Endothelial cell (in vitro differentiated cells): ENCODE data around the gene KCTD1. TPM values are rescaled to one million over a fixed set of nuclear protein-coding genes. Genes with fewer than 3 reads are reported as not detected.

Source experiments
- DNase-seq: peaks from one replicate; pipeline ENCODE4 v3.0.0; 2021; ENCODE audit warnings: low spot score
- H3K27ac Mint-ChIP-seq: one replicate; pipeline ENCODE4 v1.8.0; 2021; ENCODE audit warnings: mixed read lengths, inconsistent platforms; ENCODE audit not compliant: unreplicated experiment
- H3K27me3 Mint-ChIP-seq: one replicate; pipeline ENCODE4 v1.8.0; 2021; ENCODE audit warnings: mild to moderate bottlenecking, moderate library complexity, mixed read lengths, inconsistent platforms; ENCODE audit not compliant: unreplicated experiment
- H3K36me3 Mint-ChIP-seq: one replicate; pipeline ENCODE4 v1.8.0; 2021; ENCODE audit warnings: mild to moderate bottlenecking, low read depth, mixed read lengths, inconsistent platforms; ENCODE audit not compliant: unreplicated experiment
- H3K4me1 Mint-ChIP-seq: one replicate; pipeline ENCODE4 v1.8.0; 2021; ENCODE audit warnings: mild to moderate bottlenecking, mixed read lengths, inconsistent platforms; ENCODE audit not compliant: unreplicated experiment
- H3K4me3 Mint-ChIP-seq: one replicate; pipeline ENCODE4 v1.8.0; 2021; ENCODE audit warnings: mild to moderate bottlenecking, mixed read lengths, inconsistent platforms; ENCODE audit not compliant: unreplicated experiment
- H3K9me3 Mint-ChIP-seq: one replicate; pipeline ENCODE4 v1.8.0; 2021; ENCODE audit warnings: mixed read lengths, inconsistent platforms; ENCODE audit not compliant: unreplicated experiment
- total RNA-seq: library from RNA; stranded (reverse); fragmentation: NEBNext Ultra II Directional; extraction: Animal tissue kit (Norgen Biotek cat#: 25700); gene quantifications from one replicate; pipeline ENCODE4 v1.2.1, GENCODE V29; 2021; ENCODE audit not compliant: unreplicated experiment
- TF ChIP-seq, protein P1 (sequence below): fragments of 200-600 bp; sonication (generic); IDR thresholded peaks from one replicate; pipeline ENCODE4 v1.5.0; 2021; ENCODE audit warnings: antibody characterized with exemption; ENCODE audit not compliant: unreplicated experiment

The KCTD1 gene
- total RNA-seq, 1 donor from 2014 or later = 10.6 TPM

- no peak for DNase-seq
- Mint-ChIP-seq H3K27ac (no peak overlapping the region), H3K27me3 (no peaks in the 10 kb centered on the region), H3K4me1 (no peaks in the 10 kb centered on the region), H3K36me3 (no peaks in the 10 kb centered on the region), H3K4me3 (no peak overlapping the region), H3K9me3 (no peaks in the 10 kb centered on the region)
- TF ChIP-seq, protein P1, sequence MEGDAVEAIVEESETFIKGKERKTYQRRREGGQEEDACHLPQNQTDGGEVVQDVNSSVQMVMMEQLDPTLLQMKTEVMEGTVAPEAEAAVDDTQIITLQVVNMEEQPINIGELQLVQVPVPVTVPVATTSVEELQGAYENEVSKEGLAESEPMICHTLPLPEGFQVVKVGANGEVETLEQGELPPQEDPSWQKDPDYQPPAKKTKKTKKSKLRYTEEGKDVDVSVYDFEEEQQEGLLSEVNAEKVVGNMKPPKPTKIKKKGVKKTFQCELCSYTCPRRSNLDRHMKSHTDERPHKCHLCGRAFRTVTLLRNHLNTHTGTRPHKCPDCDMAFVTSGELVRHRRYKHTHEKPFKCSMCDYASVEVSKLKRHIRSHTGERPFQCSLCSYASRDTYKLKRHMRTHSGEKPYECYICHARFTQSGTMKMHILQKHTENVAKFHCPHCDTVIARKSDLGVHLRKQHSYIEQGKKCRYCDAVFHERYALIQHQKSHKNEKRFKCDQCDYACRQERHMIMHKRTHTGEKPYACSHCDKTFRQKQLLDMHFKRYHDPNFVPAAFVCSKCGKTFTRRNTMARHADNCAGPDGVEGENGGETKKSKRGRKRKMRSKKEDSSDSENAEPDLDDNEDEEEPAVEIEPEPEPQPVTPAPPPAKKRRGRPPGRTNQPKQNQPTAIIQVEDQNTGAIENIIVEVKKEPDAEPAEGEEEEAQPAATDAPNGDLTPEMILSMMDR = no peak
Observed at GRCh38 chr18:26488417-26489009, 59.8 kb downstream of the KCTD1 start.

- no peaks in the 10 kb centered on the region for H3K27me3 Mint-ChIP-seq
- TF ChIP-seq, protein P1 = no peak
- H3K4me3 Mint-ChIP-seq = no peak overlapping the region
- H3K36me3 Mint-ChIP-seq = no peaks in the 10 kb centered on the region
- DNase-seq = no peak
- no peak overlapping the region for H3K27ac Mint-ChIP-seq
- no peaks in the 10 kb centered on the region for H3K9me3 Mint-ChIP-seq
- H3K4me1 Mint-ChIP-seq = no peaks in the 10 kb centered on the region
Observed at GRCh38 chr18:26487437-26487836, 60.9 kb downstream of the KCTD1 start.

DNA sequence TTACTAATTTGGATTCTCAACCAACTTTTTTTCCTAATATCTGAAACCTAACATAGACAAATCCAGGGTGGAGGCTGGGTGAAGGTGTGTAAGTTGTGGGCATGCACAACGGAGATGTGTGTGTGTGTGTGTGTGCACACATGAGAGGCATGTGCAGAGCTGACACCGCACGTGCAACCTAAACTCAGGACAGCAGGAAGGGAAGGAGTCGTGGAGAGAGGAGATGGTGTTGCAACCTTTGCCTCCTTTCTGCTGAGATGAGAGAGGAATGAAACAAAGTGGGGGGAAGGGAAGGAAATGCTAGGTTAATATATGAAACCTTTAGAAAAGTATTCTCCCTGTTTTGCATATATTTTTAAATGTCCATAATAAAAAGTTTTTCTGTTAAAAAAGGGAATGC is 64.7 kb downstream of the KCTD1 start:
- no peaks in the 10 kb centered on the region for H3K4me1 Mint-ChIP-seq
- peaks cover 1% of the 10 kb centered on the region for H3K27me3 Mint-ChIP-seq
- DNase-seq = no peak
- no peaks in the 10 kb centered on the region for H3K9me3 Mint-ChIP-seq
- TF ChIP-seq, protein P1 = no peak
- H3K36me3 Mint-ChIP-seq = no peaks in the 10 kb centered on the region
- no peak overlapping the region for H3K4me3 Mint-ChIP-seq
- H3K27ac Mint-ChIP-seq = no peak overlapping the region

DNA sequence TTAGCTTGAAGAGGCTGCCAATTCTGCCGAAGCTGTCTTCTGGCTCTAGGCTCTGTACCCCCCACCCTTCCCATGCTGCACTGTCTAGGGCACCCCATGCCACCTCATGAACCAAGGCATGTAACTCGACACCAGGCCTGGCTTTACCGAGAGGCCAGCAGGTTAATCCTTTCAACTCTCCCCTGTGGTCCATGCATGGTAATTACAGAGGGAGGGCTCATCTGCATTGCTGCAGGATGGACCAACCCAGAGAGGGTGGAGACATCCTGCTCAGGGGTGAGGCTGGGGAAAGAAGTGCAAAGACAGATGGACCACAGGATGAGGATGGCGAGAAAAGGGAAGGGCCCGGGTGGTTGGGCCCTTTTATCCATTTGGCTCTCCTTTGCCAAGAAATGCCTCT is 65.8 kb downstream of the KCTD1 start:
- DNase-seq = no peak
- Mint-ChIP-seq H3K27me3 (peaks cover 1% of the 10 kb centered on the region), H3K9me3 (no peaks in the 10 kb centered on the region), H3K4me3 (no peak overlapping the region), H3K4me1 (no peaks in the 10 kb centered on the region), H3K27ac (no peak overlapping the region), H3K36me3 (no peaks in the 10 kb centered on the region)
- TF ChIP-seq, protein P1 = no peak

DNA sequence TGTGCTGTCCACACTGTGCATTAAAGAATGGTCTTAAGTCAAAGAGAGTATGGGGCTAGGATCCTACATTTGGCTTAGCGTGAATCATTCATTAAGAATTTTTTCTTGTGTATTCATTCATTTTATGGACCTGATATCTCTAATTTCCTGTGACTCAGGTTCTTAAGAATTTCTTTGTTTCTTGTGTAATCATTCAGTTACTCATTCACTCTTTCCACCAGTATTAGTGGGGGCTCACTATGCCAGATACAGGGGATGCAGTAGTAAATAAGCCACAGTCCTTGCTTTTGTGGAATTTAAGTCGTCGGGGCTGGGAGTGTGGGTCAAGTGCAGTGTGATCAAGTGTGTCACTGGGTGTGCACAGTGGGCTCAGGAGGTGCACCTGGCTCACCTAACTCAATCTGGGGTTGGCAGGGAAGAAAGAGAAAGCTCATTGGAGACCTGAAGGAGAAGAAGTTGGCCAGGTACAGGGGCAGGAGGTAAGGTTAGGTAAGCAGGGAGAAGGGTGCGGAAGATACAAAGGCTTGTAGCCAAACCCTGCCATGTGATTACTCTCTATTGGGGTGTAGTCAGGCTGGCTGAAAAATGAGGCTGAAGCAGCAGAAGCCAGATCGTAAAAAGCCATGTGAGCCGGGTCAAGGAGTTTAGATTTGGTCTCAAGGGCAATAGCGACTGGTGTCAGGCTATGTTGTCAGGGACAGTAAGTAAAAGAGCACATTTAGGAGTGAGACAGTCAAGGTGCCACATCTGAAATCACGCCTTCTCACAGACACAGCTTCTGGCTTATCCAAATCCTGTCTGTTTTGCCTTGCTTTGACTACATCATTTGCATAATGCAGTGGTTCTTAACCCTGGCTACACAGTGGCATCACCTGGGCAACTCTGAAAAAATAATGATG is 67.2 kb downstream of the KCTD1 start:
- Mint-ChIP-seq H3K9me3 (no peaks in the 10 kb centered on the region), H3K27me3 (peaks cover 1% of the 10 kb centered on the region), H3K27ac (no peak overlapping the region), H3K4me1 (no peaks in the 10 kb centered on the region), H3K4me3 (no peak overlapping the region), H3K36me3 (no peaks in the 10 kb centered on the region)
- TF ChIP-seq, protein P1 = no peak
- no peak for DNase-seq
